ENCODE measurements around the gene VN1R2.
A peak's percentile ranks its signal among the peaks of the same experiment; 100 is the strongest.
"Not testable (repeated sequence)": the region's sequence is repeated elsewhere in the genome, so short reads cannot be mapped to it uniquely, and the experiment has no call there.

The VN1R2 gene, protein sequence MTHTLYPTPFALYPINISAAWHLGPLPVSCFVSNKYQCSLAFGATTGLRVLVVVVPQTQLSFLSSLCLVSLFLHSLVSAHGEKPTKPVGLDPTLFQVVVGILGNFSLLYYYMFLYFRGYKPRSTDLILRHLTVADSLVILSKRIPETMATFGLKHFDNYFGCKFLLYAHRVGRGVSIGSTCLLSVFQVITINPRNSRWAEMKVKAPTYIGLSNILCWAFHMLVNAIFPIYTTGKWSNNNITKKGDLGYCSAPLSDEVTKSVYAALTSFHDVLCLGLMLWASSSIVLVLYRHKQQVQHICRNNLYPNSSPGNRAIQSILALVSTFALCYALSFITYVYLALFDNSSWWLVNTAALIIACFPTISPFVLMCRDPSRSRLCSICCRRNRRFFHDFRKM

DNA sequence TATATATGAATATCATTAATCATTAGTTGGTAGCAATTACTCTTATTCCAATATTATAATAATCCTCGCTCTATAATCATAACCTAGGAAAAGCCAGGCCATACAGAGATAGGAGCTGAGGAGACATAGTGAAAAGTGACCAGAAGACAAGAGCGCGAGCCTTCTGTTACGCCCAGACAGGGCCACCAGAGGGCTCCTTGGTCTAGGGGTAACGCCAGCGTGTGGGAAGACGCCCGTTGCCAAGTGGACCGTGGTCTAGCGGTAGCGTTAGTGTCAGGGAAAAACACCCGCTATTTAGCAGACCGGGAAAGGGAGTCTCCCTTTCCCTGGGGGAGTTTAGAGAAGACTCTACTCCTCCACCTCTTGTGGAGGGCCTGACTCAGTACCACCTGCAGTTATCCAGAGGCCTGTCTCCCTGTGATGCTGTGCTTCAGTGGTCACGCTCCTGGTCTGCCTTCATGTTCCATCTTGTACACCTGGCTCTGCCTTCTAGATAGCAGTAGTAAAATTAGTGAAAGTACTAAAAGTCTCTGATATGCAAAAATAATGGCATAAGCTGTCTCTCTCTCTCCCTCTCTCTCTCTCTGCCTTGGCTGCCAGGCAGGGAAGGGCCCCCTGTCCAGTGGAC, at the start of gene VN1R2:
Gene VN1R2 (plus strand): TSS at position 578 of the 628 bp plus-strand sequence. CDS start 84 bp downstream, outside the sequence.
- peaks cover 23 to 27% of the 10 kb centered on the region in 2 donors for H3K9me3 Mint-ChIP-seq
- ATAC-seq (replicated peaks); DNase-seq; H3K4me3 Mint-ChIP-seq; H3K27ac Mint-ChIP-seq: not testable (repeated sequence)
- H3K4me1 Mint-ChIP-seq, result peaks cover 6 to 12% of the 10 kb centered on the region in 2 donors
- peaks cover 7 to 20% of the 10 kb centered on the region in 2 donors for H3K27me3 Mint-ChIP-seq
- peaks cover 13 to 25% of the 10 kb centered on the region in 2 donors for H3K36me3 Mint-ChIP-seq

DNA sequence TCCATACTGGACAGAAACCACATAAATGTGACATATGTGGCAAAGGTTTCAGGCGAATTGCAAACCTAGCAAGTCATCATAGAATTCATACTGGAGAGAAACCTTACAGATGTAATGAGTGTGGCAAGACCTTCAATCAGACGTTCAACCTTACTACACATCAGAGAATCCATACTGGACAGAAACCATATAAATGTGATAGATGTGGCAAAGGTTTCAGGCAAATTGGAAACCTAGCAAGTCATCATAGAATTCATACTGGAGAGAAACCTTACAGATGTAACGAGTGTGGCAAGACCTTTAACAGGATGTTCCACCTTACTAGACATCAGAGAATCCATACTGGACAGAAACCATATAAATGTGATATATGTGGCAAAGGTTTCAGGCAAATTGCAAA, 46.5 kb upstream of the VN1R2 start:
- not testable (repeated sequence) for ATAC-seq (replicated peaks); H3K4me1 Mint-ChIP-seq; H3K27me3 Mint-ChIP-seq; DNase-seq; H3K4me3 Mint-ChIP-seq; H3K27ac Mint-ChIP-seq
- Mint-ChIP-seq H3K36me3 (peaks cover 73 to 85% of the 10 kb centered on the region in 2 donors), H3K9me3 (peaks cover 38 to 45% of the 10 kb centered on the region in 2 donors)

DNA sequence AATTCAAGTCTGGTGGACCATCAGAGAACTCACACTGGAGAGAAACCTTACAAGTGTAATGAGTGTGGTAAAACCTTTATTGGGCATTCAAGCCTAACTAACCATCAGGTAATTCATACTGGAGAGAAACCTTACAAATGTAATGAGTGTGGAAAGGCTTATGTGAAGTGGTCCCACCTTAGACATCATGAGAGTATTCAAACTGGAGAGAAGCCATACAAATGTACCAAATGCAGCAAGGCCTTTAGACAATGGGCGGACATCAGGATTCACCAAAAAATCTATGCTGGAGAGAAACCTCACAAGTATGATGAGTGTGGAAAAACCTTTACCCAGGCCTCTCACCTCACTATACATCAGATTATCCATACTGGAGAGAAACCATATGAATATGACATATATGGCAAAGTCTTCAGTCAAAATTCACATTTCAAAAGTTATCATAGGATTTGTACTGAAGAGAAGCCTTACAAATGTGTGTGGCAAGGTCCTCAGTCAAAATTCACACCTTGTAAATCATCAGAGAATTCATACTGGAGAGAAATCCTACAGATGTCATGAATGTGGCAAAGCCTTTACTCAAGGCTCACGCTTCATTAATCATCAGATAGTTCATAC, 45.3 kb upstream of the VN1R2 start:
- Mint-ChIP-seq H3K9me3 (peaks cover 31 to 38% of the 10 kb centered on the region in 2 donors), H3K36me3 (peaks cover 64 to 75% of the 10 kb centered on the region in 2 donors), H3K27me3 (no peaks in the 10 kb centered on the region), H3K4me1 (no peaks in the 10 kb centered on the region), H3K27ac (no peak overlapping the region), H3K4me3 (no peak overlapping the region)
- ATAC-seq (replicated peaks), result no peak
- DNase-seq, result no peak

DNA sequence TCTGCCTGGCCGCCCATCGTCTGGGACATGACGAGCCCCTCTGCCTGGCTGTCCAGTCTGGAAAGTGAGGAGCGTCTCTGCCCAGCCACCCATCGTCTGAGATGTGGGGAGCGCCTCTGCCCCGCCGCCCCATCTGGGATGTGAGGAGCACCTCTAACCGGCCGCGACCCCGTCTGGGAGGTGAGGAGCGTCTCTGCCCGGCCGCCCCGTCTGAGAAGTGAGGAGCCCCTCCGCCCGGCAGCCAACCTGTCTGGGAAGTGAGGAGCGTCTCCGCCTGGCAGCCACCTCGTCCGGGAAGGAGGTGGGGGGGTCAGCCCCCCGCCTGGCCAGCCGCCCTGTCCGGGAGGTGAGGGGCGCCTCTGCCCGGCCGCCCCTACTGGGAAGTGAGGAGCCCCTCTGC, 35.4 kb upstream of the VN1R2 start:
- not testable (repeated sequence) for H3K27ac Mint-ChIP-seq; ATAC-seq (replicated peaks); H3K4me3 Mint-ChIP-seq; H3K27me3 Mint-ChIP-seq; H3K4me1 Mint-ChIP-seq; DNase-seq
- H3K36me3 Mint-ChIP-seq, result peaks cover 15 to 45% of the 10 kb centered on the region in 2 donors
- peaks cover 35 to 42% of the 10 kb centered on the region in 2 donors for H3K9me3 Mint-ChIP-seq

DNA sequence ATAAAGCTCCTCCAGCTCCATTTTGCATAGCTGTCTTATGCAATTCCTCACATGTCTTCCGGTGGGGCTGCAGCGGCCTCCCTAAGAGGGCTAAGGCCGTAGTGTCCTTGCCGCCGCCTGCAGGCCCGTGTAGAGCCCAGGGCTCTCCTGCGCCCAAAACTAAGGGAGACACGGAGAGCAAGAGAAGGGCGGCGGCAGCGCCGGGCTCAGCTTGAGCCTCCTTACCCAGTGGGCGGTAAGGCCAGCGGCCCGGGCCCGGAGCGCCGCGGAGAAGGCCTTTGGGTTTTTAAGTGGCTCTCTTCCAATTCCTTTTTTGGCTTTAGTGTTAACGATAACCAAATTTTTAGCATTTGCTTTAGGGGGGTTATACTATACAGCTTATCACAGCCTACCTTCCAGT, 33.5 kb upstream of the VN1R2 start:
- peaks cover 17 to 42% of the 10 kb centered on the region in 2 donors for H3K36me3 Mint-ChIP-seq
- no peaks in the 10 kb centered on the region for H3K4me1 Mint-ChIP-seq
- DNase-seq (no peak), ATAC-seq (replicated peaks) (no peak)
- H3K27ac Mint-ChIP-seq, result no peak overlapping the region
- peaks cover 30 to 35% of the 10 kb centered on the region in 2 donors for H3K9me3 Mint-ChIP-seq
- no peak overlapping the region for H3K4me3 Mint-ChIP-seq
- no peaks in the 10 kb centered on the region for H3K27me3 Mint-ChIP-seq

DNA sequence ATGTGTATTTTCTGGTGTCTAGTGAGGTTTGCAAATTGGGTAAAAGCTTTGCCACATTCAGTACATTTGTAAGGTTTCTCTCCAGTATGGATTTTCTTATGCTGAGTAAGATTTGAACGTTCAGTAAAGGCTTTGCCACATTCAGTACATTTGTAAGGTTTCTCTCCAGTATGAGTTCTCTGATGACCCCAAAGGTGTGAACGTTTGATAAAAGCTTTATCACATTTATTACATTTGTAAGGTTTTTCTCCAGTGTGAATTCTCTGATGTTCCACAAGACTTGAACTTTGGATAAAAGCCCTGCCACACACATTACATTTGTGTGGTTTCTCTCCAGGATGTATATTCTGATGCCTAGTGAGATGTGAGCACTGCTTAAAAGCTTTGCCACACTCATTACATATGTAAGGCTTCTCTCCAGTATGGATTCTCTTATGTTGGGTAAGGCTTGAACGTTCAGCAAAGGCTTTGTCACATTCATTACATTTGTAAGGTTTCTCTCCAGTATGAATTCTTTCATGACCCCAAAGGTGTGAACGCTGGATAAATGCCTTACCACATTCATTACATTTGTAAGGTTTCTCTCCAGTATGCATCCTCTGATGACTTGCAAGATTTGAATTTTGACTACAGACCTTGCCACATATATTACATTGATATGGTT, 20.8 kb upstream of the VN1R2 start:
- peaks cover 59 to 73% of the 10 kb centered on the region in 2 donors for H3K36me3 Mint-ChIP-seq

DNA sequence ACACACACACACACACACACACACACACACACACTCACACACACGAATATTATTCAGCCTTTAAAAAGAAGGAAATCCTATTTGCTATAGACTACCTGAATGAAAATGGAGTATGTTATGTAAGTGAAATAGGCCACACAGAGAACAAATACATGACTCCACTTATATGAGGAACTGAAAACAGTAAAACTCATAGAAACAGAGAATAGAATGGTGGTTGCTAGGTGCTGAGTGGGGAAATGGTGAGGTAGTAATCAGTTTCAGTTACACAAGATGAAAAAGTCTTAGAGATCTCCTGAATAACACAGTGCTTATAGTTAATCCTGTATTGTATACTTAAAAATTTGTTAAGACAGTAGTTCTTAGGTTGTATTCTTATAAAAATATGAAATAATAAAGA, 11.6 kb upstream of the VN1R2 start:
- no peaks in the 10 kb centered on the region for H3K27me3 Mint-ChIP-seq
- peaks cover 78 to 89% of the 10 kb centered on the region in 2 donors for H3K36me3 Mint-ChIP-seq
- H3K4me1 Mint-ChIP-seq, result peaks cover 0 to 2% of the 10 kb centered on the region in 2 donors
- peak; percentile 100 for ATAC-seq (replicated peaks)
- no peak overlapping the region for H3K27ac Mint-ChIP-seq
- peak overlapping the region in 1 of 2 donors; percentile 22 for H3K4me3 Mint-ChIP-seq
- no peak for DNase-seq
- H3K9me3 Mint-ChIP-seq, result peaks cover 39 to 47% of the 10 kb centered on the region in 2 donors

More for the DNA sequence above, 20.8 kb upstream of the VN1R2 start:
- peaks cover 49 to 54% of the 10 kb centered on the region in 2 donors for H3K9me3 Mint-ChIP-seq
- H3K27ac Mint-ChIP-seq, result no peak overlapping the region
- H3K4me3 Mint-ChIP-seq, result no peak overlapping the region
- no peaks in the 10 kb centered on the region for H3K4me1 Mint-ChIP-seq
- no peak for ATAC-seq (replicated peaks)
- H3K27me3 Mint-ChIP-seq, result no peaks in the 10 kb centered on the region
- no peak for DNase-seq

DNA sequence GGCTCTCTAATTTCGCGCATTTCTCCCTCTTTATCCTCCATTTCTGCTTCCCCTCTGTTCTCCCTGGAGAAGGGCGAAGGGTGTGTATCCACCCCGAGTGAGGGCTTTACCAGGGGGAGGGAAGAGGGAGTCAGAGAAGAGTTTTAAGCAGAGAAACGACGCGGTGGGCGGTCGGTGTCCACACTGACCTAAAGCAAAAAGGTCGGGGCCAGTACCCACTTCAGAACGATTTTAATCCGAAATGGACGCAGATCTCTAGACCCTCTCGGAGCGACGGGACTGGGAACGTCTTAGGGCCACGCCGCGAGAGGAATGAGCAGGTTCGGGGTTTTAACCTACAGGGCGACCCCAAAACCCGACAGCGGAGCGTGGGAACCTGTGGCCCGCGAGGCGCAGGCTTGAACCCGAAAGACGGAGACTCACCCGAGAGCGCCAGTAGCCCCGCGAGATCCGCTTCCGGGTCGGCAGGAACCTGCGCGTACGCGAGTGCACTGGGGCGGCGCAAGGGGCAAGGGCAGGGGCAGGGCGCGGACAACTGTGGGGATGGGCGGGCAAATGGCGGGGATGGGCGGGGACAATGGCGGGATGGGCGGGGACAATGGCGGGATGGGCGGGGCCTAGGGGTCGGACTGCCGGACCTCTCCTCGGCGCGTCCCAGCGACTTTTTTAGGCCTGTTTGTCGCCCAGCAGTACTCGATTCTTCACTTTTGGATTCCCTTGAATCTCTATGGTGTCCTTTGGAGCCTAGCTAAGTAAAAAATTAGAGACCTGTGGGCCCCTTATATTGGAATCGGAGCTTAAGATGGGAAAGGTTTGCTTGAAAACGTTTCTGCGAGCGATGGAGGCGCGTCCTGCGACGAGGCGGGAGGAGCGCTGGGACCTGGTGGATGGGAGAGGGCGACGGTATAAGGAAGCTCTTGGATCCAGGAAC, 3.4 kb upstream of the VN1R2 start, which contains the start of gene ZNF677:
Gene ZNF677 (minus strand): TSS at position 463 of the 931 bp plus-strand sequence. CDS start 3,323 bp downstream, outside the sequence.
- Mint-ChIP-seq H3K4me1 (peaks cover 6 to 12% of the 10 kb centered on the region in 2 donors), H3K27ac (peak within 1 kb of the TSS; percentile 92), H3K4me3 (peak within 1 kb of the TSS; percentile 90 to 96), H3K9me3 (peaks cover 31 to 32% of the 10 kb centered on the region in 2 donors), H3K36me3 (peaks cover 43 to 47% of the 10 kb centered on the region in 2 donors), H3K27me3 (peaks cover 7 to 9% of the 10 kb centered on the region in 2 donors)
- DNase-seq (peak; percentile 90), ATAC-seq (replicated peaks) (peak; percentile 100)

DNA sequence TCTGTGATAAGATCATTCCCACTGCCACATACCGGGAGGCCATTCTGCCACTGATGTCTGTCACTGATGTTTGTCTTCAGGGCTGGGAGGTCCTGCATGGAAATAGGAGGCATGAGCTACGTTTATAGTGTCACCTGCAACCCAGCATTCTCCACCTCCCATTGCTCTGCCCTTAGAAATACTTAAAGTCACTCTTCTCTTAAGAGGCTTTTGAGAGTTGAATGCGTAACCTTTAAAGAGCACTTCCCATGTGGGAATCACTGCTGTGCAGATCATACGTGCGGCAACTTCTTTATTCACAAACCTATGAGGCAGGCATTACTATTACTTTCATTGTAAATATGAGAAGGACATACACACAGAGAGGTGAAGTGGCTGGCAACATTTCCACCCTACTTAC, 9.5 kb downstream of the VN1R2 start, which contains the start of gene VN1R4:
Gene VN1R4 (minus strand): TSS at position 101 of the 400 bp plus-strand sequence. CDS start 58 bp downstream, at position 43.
- H3K36me3 Mint-ChIP-seq; H3K4me3 Mint-ChIP-seq; DNase-seq; H3K27ac Mint-ChIP-seq; ATAC-seq (replicated peaks); H3K4me1 Mint-ChIP-seq: not testable (repeated sequence)
- peaks cover 23 to 25% of the 10 kb centered on the region in 2 donors for H3K9me3 Mint-ChIP-seq
- peaks cover 24 to 25% of the 10 kb centered on the region in 2 donors for H3K27me3 Mint-ChIP-seq

DNA sequence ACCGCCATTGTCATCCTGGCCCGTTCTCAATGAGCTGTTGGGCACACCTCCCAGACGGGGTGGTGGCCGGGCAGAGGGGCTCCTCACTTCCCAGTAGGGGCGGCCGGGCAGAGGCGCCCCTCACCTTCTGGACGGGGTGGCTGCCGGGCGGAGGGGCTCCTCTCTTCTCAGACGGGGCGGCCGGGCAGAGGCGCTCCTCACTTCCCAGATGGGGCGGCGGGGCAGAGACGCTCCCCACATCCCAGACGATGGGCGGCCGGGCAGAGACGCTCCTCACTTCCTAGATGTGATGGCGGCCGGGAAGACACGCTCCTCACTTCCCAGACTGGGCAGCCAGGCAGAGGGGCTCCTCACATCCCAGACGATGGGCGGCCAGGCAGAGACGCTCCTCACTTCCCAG, 11.8 kb downstream of the VN1R2 start:
- not testable (repeated sequence) for H3K27ac Mint-ChIP-seq; H3K4me1 Mint-ChIP-seq; DNase-seq; H3K36me3 Mint-ChIP-seq; ATAC-seq (replicated peaks); H3K4me3 Mint-ChIP-seq
- Mint-ChIP-seq H3K9me3 (peaks cover 24% of the 10 kb centered on the region in 2 donors), H3K27me3 (peaks cover 23 to 25% of the 10 kb centered on the region in 2 donors)

DNA sequence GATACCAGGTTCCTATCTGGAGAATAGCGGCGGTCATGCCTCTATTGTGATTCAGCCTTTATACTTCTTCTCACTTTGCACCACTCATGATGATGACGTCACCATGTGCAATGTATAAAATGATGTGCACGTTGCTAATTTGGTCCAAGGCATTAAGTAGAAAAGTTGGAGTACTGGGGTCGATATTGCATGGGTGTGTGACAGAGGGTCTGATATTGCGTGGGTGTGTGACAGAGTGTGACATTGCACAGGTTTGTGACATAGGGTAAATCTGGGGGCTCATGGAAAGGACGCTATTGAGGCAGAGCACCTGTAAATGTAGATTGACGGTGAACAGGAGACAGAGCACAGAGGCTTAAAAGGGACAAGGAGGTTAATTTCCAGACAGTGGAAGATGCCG, 14.0 kb downstream of the VN1R2 start:
- Mint-ChIP-seq H3K4me3 (no peak overlapping the region), H3K4me1 (no peaks in the 10 kb centered on the region), H3K27ac (no peak overlapping the region), H3K27me3 (peaks cover 17 to 25% of the 10 kb centered on the region in 2 donors), H3K9me3 (peaks cover 17 to 18% of the 10 kb centered on the region in 2 donors), H3K36me3 (peaks cover 0 to 6% of the 10 kb centered on the region in 2 donors)
- no peak for ATAC-seq (replicated peaks)
- DNase-seq, result no peak

DNA sequence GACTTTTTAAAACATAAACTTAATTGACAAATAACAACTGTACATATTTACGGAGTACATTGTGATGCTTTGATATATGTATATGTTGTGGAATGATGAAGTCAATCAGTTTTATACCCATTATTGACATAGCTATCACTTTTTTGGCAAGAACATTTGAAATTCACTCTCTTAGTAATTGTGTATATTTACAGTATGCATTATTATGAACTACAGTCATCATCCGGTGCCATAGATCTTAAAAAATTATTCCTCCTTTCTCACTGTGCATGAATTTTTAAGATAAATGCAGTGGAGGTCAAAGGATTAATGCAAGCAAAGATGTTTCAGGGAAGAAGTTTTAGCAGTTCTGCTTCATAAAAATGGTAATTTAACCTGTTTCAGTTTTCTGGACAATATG, 17.4 kb downstream of the VN1R2 start:
- Mint-ChIP-seq H3K9me3 (peaks cover 17 to 20% of the 10 kb centered on the region in 2 donors), H3K27me3 (peaks cover 25 to 32% of the 10 kb centered on the region in 2 donors), H3K36me3 (peaks cover 0 to 6% of the 10 kb centered on the region in 2 donors), H3K4me3 (no peak overlapping the region), H3K27ac (no peak overlapping the region), H3K4me1 (no peaks in the 10 kb centered on the region)
- ATAC-seq (replicated peaks) (no peak), DNase-seq (no peak)

DNA sequence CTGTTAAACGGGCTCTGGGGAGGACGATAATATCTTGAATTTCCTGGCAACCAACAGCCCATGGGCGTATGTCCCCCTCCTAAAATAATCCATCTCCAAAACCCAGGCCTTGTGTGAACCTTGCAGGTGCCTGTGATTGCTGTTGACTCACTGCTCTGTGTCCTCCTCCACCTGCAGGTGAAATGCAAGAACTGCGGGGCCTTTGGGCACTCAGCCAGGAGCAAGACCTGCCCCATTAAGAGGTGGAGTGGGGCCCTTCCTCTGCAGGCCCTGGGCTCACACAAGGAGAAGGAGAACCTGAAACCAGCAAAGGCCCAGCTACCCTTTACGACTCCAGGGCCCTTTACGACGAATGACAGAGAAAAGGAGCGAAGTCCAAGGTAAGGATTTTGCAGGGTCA, 23.9 kb downstream of the VN1R2 start:
- H3K27ac Mint-ChIP-seq, H3K36me3 Mint-ChIP-seq, H3K4me3 Mint-ChIP-seq, H3K4me1 Mint-ChIP-seq, H3K9me3 Mint-ChIP-seq: not testable (repeated sequence)
- ATAC-seq (replicated peaks) (peak; percentile 60 to 67), DNase-seq (peak; percentile 10)
- H3K27me3 Mint-ChIP-seq, result peaks cover 6 to 16% of the 10 kb centered on the region in 2 donors

All from stimulated activated naive B cell treated with anti-CD40 and anti-IgM and Interleukin-4, amounts not matched to agents 10 μg/mL and 1 μg/mL and 100 μg/mL, for 72 hours (primary cell).